Fibroblast of skin of back (primary cell): ENCODE measurements around the gene CHST12.
"Not testable (repeated sequence)": the region's sequence is repeated elsewhere in the genome, so short reads cannot be mapped to it uniquely, and the experiment has no call there.

Experiments used
- DNase-seq: peaks from one replicate; pipeline ENCODE4 v3.0.0-alpha.2; 2013

Gene CHST12

DNA sequence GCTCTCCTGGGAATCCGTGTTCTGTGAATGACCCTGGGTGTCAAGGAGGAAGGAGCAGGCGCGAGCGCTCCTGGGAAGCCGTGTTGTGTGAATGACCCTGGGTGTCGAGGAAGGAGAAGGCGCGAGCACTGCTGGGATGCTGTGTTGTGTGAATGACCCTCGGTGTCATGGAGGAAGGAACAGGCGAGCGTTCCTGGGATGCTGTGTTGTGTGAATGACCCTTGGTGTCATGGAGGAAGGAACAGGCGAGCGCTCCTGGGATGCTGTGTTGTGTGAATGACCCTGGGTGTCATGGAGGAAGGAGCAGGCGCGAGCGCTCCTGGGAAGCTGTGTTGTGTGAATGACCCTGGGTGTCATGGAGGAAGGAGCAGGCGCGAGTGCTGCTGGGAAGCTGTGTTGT, 25.3 kb upstream of the CHST12 start:
- not testable (repeated sequence) for DNase-seq

DNA sequence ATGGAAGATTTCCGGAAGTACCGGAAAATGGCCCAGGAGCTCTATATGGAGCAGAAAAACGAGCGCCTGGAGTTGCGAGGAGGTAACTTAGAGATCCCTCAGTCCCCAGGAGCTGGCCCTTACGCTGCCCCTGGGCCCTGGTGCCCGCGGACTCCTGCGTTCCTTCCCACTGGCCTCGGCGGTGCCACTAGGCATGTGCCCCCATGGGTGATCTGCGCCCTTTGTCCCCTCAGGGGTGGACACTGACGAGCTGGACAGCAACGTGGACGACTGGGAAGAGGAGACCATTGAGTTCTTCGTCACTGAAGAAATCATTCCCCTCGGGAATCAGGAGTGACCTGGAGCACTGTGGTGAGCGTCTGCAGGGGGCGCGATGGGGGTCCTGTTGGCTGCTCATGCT, 24.2 kb upstream of the CHST12 start:
- no peak for DNase-seq

DNA sequence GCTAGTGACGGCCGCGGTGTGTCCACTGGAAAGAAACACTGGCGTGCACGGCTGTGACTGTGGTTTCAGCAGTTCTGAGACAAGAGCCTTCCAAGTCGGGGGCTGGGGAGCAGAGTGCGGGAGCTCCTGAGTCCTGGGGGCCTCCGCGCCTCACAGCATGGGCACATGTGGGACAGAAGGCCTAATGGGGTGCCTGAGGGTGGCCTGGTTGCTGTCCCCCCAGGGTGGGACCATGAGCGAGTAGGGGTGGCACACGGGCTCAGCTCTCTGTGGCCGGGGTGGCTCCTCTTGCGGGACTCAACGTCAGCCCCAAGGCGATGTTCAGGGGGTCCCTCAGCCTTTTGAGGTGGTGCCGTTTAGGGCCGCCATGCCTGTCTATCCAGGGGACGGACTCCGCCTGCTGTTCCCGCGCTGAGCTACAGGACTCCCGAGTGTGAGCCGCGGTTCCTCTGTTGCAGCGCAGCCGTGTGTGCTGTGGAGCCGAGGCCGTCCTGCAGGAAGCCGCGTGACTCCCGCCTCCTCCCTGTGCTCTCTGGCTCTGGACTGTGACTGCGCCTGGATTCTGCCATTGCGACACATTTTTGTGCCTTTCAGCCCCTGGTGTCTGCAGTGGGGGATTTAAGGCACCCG, 23.5 kb upstream of the CHST12 start:
- no peak for DNase-seq

DNA sequence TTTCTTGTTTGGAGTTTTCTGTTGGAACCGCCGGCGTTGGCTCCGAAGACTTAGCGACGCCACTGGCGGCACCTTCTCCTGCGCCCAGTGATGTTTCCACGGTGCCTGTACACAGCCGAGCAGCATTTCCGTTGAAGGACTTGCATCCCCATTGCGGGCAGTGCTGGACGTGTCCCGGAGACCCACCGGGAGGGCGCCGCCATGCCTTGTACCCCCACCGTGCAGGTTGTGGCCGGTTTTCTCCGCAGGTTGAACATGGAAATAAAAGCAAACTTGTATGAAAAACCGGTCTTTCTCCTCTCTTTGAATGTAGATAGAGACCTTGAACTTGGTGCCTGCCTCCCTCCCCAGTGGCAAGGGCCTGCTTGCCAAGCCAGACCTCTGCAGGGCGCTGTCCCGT, 22.9 kb upstream of the CHST12 start:
- DNase-seq: no peak

DNA sequence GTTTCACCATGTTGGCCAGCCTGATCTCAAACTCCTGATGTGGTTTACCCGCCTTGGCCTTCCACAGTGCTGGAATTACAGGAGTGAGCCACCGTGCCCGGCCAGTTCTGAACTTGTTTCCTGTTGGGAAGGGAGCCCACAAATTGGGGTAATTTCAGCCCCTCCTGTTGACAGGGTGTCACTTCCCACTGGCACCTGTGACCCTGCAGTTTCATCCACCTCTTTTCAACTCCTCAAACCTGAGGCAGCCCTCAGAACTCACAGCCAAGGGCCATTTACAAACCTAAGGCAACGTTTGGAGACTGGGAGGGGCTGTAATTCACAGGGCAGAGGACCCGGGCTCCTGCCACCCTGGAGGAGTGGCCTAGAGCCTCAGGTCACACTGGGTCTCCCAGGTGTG, 22.2 kb upstream of the CHST12 start:
- DNase-seq: no peak

DNA sequence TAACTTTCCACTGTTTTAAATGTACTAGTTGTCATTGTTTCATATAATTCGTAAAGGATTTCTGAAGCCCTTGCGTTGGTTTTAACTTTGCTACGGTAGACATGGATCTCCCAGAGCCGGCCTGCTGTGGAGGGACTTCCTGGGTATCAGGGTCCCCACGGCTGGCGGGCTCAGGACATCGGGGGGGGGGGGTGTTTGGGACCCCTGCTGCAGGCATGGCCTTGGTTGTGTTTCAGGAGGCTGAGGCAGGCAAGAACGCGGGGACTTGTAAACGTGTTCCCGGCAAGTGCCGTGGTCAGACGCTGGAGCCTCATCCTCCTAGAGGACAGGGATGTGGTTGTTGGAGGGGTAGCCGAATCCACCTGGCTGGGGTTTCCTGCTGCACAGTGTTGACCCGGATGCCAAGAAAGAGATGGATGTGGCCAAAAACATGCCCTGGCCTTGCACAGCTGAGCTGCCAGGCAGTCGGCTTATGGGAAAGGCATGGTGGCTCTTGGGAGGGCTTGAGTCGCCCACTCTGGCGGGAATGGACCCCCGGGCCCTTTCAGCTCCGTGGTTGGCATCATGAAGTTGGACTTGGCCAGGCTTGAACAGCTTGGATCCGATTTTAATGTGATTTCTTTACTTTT, 21.4 kb upstream of the CHST12 start:
- DNase-seq: no peak

DNA sequence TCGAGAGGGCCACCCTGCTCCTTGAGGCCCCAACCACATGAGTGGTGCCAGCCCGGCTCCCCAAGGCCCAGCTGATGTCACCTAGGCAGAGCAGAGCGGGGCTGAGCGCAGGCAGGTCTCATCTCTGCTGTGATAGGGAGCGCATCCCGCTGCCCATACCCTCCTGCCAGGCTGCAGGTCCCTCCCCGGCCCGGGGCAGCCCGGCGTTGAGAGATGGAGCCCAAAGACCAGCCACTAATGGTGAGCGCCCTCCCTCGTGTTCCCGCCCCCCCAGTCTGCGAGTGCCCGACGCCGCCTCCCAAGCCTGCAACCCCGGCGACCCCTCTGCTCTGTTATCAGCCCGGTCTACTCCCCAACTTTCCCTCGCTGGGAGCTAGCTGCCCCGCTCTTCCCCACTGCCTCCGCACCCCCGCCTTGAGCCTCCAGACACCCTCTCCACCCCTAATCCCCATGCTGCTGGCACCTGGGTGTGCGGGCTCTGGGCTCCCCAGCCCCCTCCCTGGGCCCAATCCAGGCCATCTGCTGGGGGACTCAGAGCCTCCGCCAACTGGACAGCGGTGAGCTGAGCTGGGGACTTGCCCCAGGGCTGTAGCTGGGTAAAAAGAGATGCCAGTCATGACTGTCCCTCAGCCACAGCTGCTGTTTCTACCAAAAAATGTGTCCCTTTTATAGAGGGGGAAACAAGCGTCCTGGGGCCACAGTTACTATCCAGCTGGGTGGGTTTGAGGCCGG, 19.7 kb upstream of the CHST12 start:
- DNase-seq: no peak

DNA sequence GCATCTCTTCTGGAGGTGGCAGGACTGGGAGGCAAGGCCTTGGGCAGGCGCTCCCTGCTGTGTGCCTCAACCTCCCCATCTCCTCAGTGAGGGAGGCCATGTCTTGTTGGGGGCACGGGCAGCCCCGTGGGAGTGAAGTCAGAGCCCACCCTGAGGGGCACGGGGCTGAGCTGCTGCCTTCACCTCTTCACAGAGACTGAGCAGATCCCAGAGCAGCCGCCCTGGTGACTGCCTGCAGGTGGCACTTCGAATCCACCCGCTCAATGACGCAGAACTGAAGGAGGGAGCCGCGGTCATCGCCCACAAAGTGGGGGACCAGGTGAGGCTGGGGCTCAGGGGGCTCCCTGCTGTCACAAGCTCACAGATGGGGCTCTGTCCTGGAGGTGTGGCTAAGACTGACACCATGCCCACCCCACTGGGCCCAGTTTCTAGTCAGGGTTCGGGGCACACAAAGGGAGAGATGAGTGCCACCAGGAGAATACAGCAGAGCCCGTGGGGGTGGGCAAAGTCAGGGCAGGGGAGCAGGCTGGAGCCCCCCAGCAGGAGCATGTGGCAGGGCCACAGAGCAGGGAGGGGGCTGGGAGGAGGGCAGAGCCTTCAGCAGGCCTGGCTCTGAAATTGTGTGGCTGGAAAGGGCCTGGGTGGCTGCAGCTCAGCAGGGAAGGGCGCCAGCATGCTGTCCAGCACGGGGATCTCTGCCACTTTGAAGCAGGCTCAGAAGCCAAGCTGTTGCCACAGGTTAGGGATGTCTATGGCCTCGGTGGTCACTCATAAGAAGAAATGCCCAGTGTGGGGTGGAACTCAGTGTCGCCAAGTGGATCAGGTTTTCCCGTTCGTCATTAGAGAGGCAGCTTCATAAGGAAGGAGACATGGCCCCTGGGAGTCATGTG, 18.8 kb upstream of the CHST12 start:
- DNase-seq: no peak

DNA sequence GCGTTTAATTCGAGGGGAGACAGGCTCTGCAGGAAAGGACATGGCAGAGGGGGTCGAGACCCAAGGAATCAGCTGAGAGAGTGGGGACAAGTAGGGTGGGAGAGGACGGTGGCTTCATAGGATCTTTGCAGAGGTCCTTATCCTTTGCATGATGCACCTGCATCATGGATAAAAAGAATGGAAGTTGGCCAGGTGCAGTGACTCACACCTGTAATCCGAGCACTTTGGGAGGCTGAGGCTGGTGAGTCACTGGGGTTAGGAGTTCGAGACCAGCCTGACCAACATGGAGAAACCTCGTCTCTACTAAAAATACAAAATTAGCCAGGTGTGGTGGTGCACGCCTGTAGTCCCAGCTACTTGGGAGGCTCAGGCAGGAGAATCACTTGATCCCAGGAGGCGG, 17.3 kb upstream of the CHST12 start:
- not testable (repeated sequence) for DNase-seq

DNA sequence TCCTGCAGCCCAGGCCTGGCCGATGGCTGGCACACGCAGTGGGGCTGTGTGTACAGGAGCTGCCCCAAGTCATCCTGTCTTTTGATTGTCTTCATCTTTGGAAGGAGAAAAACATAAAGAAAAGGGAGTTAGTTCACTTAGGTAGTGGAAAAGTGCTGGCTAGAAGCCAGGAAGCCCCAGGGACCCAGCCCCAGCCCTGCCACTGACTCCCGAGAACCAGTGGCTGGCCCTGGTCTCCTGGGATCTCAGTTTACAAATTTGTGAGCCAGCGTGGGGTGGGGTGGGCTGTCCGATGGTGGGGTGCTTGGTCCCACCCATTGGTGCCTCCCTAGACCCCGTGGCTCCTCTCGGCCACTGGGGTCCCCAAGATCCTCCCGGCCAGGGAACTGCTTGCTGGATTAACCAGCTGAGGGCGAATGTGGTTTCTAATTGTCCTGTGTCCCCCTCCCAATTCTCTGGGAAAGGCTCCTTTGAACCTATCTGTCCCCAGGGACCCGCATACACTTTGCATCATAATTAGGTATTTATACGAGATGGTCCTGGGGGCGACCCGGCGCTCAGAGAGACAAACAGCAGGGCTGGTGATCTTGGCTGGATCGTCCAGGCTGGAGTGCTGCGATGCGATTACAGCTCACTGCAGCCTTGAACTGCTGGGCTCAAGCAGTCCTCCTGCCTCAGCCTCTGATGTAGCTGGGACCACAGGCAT, 16.3 kb upstream of the CHST12 start:
- no peak for DNase-seq

DNA sequence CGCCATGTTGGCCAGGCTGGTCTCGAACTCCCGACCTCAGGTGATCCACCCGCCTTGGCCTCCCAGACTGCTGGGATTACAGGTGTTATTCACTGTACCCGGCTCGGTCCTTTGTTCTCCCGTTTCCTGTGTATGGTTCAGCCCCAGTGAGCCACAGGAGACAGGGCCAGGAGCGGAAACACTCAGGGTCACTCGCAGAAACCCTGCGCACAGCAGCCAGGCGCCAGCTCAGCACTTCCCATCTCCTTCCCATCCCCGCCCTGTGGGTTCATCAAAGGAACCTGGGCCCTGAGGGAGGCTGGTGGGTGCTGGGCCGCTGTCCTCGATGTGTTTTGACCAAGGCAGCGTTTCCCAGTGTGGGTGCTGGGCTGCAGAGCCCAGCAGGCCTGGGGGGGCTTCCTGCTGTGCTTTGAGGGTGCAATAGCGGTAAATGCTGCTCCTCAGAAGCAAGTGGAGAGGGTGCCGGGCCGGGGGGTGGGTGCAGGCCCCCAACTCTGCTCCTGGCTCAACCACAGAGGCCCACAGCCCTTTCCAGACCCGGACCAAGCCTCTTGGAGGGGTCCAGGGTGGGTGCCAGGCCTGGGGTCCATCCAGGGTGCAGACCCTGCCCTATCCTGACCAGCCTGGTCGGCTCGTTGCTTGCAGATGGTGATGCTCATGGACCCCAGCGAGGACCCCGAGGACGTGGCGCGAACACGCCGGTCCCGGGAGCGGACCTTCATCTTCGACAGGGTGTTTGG, 15.3 kb upstream of the CHST12 start:
- DNase-seq: no peak

DNA sequence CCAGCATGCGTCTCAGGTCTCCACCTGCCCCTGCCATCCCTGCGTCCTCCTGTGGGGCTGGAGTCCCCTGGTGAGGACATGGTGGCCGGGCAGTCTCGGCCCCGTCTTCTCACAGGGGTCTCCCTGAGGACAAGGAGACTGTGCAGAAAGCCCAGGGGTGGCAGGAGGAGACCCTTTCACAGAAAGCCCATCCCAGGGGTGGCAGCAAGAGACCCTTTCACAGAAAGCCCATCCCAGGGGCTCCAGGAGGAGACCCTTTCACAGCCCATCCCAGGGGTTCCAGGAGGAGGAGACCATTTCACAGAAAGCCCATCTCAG, 14.8 kb upstream of the CHST12 start:
- no peak for DNase-seq

DNA sequence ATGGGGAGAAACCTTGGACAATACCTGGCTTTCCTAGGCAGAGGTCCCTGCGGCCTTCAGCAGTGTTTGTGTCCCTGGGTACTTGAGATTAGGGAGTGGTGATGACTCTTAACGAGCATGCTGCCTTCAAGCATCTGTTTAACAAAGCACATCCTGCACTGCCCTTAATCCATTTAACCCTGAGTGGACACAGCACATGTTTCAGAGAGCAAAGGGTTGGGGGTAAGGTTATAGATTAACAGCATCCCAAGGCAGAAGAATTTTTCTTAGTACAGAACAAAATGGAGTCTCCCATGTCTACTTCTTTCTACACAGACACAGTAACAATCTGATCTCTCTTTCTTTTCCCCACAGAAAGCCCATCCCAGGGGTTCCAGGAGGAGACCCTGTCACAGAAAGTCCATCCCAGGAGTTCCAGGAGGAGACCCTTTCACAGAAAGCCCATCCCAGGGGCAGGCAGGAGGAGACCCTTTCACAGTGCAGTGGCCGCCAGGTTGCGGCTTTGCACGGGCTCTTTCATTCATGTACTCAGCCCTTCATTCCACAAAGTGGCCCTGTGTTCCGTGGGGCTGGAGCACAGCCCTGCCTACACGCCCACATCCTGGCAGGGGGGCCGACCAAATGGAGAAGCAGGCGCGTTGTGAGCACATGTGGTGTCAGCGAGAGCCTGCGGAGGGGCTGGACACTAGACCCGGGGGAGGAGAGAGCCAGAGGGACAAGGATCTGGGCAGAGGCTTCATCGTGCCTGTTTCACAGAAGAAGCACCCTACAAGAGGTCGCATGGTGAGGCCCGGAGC, 13.2 kb upstream of the CHST12 start:
- peak; percentile 40 for DNase-seq

DNA sequence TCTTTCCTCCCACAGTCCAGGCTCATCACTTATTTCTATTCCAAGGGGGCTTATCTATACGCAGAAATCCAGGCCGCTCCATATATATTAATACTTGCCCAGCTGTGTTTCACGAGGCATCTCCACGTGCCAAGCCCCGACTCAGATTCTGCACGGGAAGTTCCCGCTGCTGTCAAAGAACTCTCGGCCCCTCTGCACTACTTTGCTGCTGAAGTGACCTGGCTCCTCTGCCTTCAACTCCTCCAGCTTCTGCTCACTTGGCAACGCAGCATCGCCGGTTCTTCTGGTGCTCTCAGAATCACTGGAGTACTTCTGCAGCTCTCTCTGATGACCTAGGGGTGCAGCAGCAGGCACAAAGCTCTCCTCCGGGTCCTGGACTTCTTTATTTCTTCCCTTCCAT, 9.7 kb upstream of the CHST12 start:
- no peak for DNase-seq

DNA sequence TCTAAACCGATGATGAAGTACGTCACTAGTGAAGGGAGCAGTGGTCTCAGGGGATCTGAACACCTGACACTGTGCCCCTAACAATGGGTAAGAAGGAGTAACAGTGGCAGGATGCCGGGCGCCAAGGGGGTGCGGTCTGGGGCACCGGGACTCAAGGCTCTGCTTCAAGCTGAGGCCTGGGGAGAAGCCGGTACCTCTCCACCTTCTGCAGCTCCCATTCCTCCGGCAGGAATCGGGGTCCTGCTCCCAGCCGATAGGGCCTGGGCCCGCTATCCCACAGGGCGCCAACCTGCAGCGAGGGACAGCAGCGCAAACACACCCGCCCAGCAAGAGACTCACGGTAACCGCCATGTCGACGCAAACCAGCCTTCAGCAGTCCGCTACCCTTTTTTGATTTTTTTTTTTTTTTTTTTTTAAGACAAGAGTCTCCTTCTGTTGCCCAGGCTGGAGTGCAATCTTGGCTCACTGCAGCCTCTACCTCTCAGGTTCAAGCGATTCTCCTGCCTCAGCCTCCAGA, 8.8 kb upstream of the CHST12 start:
- no peak for DNase-seq

DNA sequence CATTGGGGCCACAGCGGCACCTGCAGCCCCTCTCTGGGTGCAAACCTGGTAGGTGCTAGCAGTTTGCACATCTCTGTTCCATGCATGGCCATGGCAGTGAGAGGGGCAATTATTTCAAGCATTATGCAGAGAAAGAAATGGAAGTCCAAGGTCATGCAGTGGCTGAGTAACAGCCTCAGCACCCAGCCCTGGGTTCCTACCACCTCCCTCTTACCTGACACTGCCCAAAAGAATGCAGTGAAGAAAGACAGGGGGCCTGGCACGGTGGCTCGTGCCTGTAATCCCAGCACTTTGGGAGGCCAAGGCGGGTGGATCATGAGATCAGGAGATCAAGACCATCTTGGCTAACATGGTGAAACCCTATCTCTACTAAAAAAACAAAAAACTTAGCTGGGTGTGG, 4.9 kb upstream of the CHST12 start:
- no peak for DNase-seq

DNA sequence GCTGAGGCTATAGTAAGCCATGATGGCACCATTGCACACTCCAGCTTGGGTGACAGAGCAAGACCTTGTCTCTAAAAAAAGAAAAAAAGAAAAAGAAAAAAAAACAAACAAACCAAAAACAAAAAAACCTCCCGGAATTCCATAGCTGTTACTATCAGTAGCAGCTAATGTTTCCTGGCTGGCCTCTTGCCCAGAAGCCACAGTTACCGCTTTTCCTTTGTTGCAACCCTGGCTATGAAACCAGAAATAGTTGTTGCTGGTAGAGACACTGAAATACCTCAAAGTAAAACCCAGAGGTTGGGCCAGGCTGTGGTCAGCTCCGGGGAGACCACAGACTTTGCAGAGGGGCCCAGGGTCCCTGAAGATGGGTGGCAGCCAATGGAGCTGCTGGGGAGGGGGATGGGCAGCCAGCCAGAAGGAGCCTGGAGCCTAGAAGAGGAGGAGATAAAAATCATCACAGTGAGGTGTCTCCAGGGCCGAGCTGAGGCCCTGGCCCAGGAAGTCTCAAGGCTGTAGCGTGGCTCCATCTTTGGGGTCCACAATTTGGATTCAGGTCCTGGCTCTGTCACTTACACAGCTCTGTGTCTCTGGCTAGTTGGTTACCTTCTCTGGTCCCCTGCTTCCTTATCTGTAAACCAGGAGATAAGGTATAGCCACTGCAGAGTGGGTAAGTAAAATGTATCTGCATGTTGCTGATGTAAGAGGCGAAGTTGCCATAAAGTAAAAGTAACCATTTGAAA, 3.4 kb upstream of the CHST12 start:
- DNase-seq: peak; percentile 97

DNA sequence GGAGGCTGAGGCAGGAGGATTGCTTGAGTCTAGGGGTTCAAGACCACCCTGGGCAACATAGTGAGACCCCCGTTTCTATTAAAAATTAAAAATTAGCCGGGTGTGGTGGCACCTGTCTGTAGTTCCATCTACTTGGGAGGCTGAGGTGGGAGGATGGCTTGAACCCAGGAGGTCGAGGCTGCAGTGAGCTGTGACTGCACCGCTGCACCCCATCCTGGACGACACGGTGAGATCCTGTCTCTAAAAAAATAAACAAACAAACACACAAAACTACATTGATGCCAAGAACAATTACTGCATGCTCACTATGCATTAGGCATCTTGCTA, 761 bp upstream of the CHST12 start:
- DNase-seq: no peak

DNA sequence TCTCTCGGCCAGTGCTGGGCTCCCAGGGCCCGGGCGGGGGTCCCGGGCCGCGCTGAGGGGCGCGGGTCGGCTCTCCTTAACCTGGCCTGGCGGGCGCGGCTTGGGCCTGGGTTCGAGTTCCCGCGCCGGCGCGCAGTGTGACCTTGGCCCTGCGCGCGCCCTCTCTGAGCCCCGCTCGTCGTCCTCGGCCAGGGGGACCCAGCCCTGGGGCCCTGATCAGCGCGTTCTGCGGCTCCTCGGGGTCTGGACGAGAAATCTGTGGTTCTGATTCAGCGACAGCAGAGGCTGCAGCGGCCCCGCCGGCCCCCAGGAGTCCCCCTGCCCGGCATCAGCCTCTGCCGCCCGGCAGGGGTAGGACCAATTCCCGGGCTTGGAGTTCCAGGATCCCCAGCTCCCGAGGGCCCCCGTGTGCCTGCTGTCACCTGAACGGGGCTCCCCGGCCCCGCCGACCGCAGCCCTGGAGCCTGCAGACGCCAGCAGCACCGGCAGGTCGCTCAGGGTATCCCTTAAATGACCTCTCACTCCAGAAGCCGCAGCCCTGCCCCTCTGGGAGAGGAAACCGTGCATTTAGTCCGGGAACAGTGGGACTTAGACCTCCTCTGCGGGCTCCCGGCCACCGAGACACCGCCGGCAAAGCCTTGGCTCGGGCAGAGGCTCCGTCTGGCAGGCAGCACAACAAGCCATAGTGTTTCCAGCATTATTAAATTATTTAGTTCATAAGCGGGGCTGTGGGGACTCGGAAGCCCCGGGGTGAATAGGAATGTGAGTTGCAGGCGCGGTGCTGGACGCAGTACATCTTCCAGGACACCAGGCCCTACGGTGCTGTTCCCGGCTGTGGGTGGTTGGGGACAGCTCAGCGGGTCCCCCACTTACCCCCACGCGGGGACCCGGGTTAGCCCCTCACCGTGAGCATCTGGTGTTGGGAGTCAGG, 572 bp downstream of the CHST12 start:
- DNase-seq: peak; percentile 37
